HG02870 (cell line): ENCODE measurements around the gene EHMT2.
A peak's percentile ranks its signal among the peaks of the same experiment; 100 is the strongest.
"Not testable (repeated sequence)": the region's sequence is repeated elsewhere in the genome, so short reads cannot be mapped to it uniquely, and the experiment has no call there.

Experiments used
- ATAC-seq: cut with Tn5 transposase; IDR thresholded peaks from one replicate; pipeline ENCODE4 v1.9.1; 2021; ENCODE audit warnings: mild to moderate bottlenecking, moderate library complexity; ENCODE audit not compliant: unreplicated experiment

Gene EHMT2

DNA sequence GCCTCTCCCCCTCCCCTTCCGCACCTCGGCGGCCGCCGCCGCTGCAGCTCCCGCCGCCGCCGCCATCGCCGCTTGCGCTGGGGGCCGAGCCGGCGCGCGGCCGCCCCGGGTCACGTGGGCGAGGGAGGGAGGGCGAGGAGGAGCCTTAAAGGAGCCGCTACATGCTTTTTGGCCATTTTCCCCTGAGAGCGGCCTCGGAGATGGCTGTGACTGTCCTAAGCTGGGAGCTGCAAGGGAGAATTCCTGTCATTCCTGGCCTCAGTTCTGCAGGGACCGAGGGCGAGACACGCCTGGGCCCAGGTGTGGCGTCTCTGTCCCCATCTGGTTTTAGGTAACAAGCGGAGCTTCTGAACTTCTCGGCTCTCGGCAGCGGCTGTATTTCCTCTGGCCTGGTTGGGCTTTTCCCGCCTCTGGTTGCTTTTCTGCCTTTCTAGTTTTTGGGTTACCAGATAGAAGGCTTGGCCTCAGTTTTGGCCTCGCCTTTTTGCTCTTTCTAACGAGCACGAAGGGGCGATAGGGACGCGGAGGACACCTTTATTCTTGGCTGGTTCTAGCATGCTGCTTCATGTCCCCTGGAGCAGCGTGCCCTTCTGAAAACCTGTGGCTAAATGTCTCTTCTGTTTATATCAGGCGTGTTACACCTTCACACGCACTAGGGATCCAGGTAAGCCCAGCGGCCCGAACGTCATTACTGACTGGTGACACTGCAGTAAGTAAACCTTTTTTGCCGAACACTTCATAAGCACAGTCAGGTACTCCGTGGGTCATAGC, at the start of gene EHMT2:
Gene EHMT2 (minus strand): TSS at position 87 of the 771 bp plus-strand sequence. CDS start 21 bp downstream, at position 66.
- ATAC-seq = peak; percentile 38

GRCh38 chr6:31947070-31947675, 49.7 kb upstream of the EHMT2 start:
- ATAC-seq = no peak

- ATAC-seq = no peak
Measured at GRCh38 chr6:31946370-31946885, 48.9 kb upstream of the EHMT2 start.

DNA sequence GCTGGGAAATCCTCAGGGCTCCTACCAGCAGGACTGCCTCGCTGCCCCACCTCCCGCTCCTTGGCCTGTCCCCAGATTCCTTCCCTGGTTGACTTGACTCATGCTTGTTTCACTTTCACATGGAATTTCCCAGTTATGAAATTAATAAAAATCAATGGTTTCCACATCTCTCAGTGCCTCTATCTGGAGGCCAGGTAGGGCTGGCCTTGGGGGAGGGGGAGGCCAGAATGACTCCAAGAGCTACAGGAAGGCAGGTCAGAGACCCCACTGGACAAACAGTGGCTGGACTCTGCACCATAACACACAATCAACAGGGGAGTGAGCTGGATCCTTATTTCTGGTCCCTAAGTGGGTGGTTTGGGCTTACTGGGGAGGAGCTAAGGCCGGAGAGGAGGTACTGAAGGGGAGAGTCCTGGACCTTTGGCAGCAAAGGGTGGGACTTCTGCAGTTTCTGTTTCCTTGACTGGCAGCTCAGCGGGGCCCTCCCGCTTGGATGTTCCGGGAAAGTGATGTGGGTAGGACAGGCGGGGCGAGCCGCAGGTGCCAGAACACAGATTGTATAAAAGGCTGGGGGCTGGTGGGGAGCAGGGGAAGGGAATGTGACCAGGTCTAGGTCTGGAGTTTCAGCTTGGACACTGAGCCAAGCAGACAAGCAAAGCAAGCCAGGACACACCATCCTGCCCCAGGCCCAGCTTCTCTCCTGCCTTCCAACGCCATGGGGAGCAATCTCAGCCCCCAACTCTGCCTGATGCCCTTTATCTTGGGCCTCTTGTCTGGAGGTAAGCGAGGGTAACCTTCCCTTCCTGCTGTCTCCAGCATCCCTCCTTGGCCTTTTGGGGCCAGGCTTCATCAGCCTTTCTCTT, 48.2 kb upstream of the EHMT2 start, which contains the start of gene CFB:
Gene CFB (plus strand): TSS at position 589 of the 863 bp plus-strand sequence. CDS start 127 bp downstream, at position 716.
- no peak for ATAC-seq

GRCh38 chr6:31945154-31945506, 47.6 kb upstream of the EHMT2 start:
- ATAC-seq = no peak

- ATAC-seq = no peak
Measured at GRCh38 chr6:31943742-31944141, 46.2 kb upstream of the EHMT2 start.

DNA sequence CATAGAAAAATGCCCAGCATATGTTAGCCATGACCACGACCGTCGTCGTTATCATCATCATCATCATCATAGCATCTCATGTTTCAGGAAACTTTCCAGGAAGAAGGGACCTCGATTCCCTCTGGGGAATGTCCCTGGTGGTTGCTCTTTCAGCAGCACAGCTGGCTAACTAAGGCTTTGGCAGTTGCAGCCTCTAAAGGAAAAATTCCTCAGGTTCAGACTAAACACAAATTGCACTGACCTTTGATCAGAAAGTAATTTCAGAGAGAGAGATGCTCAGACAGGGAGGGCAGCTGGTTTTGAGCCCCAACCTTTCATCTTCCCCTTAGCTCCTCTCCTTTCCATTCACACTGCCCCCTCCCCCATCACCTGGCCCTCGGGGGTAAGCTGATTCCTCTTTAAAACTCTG, 42.8 kb upstream of the EHMT2 start:
- ATAC-seq = no peak

- no peak for ATAC-seq
Measured at GRCh38 chr6:31935823-31936222, 38.3 kb upstream of the EHMT2 start.

DNA sequence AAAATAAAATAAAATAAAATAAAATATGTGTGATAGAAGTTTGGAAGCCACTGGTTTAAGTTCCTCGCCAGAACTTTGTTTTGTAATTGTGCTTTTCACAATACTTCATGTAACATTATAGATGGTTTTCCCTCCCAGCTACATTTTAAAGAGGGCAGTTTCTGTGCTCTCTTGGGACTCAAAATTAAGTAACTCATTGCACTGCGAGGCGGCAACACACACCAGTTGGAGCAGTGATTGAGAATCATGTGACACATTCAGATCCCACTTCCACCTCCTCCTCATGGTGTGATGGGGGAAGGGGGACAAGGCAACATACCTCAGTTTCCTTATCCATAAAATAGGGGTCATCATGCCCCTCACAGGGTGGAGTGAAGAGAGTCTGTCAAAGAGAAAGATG, 37.5 kb upstream of the EHMT2 start:
- ATAC-seq = no peak

DNA sequence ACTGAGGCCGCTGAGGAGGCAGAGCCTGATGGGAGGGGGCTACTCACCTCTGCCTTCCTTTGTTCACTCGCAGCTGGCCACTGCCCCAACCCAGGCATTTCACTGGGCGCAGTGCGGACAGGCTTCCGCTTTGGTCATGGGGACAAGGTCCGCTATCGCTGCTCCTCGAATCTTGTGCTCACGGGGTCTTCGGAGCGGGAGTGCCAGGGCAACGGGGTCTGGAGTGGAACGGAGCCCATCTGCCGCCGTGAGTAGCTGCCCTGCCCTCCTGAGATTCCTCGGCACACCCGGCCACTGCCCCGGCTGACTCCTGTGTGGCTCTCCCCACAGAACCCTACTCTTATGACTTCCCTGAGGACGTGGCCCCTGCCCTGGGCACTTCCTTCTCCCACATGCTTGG, 36.0 kb upstream of the EHMT2 start:
- no peak for ATAC-seq

GRCh38 chr6:31932137-31932536, 34.6 kb upstream of the EHMT2 start:
- ATAC-seq = not testable (repeated sequence)

DNA sequence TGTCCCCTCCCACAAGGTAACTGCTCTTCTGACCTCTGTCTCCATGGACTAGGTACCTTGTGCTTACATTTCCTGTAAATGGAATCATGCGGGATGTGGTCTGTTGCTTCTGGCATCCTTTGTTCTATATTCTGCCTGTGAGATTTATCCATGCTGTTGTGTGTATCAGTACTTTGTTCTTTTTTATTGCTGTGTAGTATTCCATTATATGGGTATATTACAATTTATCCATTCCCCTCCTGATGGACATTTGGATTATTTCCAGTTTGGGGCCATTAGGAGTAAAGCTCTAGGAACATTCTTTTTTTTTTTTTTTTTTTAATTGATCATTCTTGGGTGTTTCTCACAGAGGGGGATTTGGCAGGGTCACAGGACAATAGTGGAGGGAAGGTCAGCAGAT, 33.5 kb upstream of the EHMT2 start:
- no peak for ATAC-seq

- ATAC-seq = no peak
Measured at GRCh38 chr6:31928672-31928939, 31.1 kb upstream of the EHMT2 start.

GRCh38 chr6:31927863-31928671, 30.6 kb upstream of the EHMT2 start:
- no peak for ATAC-seq

- ATAC-seq = no peak
Measured at GRCh38 chr6:31927242-31927862, 29.9 kb upstream of the EHMT2 start, which contains the start of gene C2. TSS of gene C2 (plus strand) at chr6:31927717. CDS start at chr6:31927753, 36 bp downstream.

GRCh38 chr6:31922942-31923341, 25.4 kb upstream of the EHMT2 start:
- no peak for ATAC-seq

DNA sequence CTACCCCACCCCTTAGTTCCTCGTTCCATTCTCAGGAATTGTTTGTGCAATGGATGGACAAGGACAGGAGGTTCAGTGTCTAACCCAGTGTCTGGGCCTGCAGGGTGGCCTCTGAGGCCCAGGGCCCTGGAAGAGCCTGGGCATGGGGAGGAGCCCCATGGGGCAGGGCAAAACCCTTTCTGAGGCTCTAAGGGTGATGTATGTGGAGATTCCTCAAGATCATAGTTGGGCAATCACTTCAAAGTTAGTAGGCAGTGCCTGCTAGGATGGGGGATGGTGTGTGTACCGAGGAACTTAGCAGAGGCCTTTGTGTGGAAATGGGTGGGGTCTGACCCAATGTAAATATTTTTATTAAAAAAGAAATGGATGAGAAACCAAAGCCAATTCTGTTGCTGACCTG, 23.3 kb upstream of the EHMT2 start:
- ATAC-seq = no peak

GRCh38 chr6:31919624-31920303, 22.3 kb upstream of the EHMT2 start:
- no peak for ATAC-seq

GRCh38 chr6:31918069-31918720, 20.7 kb upstream of the EHMT2 start:
- ATAC-seq = no peak
